ENCODE data around the gene EIF1AD. TPM values are rescaled to one million over a fixed set of nuclear protein-coding genes. Genes with fewer than 3 reads are reported as not detected.

EIF1AD gene
- total RNA-seq, 4 donors from 2014 or later: 15.1 to 66.0 (median 23.7) TPM

GRCh38 chr11:65976216-65977176, 25.5 kb downstream of the EIF1AD start:
- no peak overlapping the region for H3K27ac ChIP-seq
- no peaks in the 10 kb centered on the region for H3K4me1 ChIP-seq
- no peaks in the 10 kb centered on the region for H3K27me3 ChIP-seq
- H3K36me3 ChIP-seq: peaks cover 0 to 55% (median 0%) of the 10 kb centered on the region in 3 donors
- TF ChIP-seq CTCF (IDR thresholded peaks at IDR 0.05) (no peak), POLR2A (IDR thresholded peaks at IDR 0.05) (no peak)
- no peaks in the 10 kb centered on the region for H3K9me3 ChIP-seq
- no peak overlapping the region for H3K4me3 ChIP-seq
- no peak for DNase-seq

- Histone ChIP-seq H3K27me3 (no peaks in the 10 kb centered on the region), H3K9me3 (no peaks in the 10 kb centered on the region), H3K27ac (no peak overlapping the region), H3K4me1 (no peaks in the 10 kb centered on the region), H3K36me3 (peaks cover 0 to 55% (median 0%) of the 10 kb centered on the region in 3 donors), H3K4me3 (no peak overlapping the region)
- TF ChIP-seq POLR2A (IDR thresholded peaks at IDR 0.05): no peak
- TF ChIP-seq CTCF (IDR thresholded peaks at IDR 0.05): no peak
- DNase-seq: no peak
Observed at GRCh38 chr11:65975771-65976170, 26.2 kb downstream of the EIF1AD start.

- Histone ChIP-seq H3K4me1 (no peaks in the 10 kb centered on the region), H3K4me3 (no peak overlapping the region), H3K9me3 (no peaks in the 10 kb centered on the region), H3K36me3 (peaks cover 0 to 67% (median 0%) of the 10 kb centered on the region in 3 donors), H3K27me3 (no peaks in the 10 kb centered on the region), H3K27ac (no peak overlapping the region)
- DNase-seq: no peak
- TF ChIP-seq CTCF (IDR thresholded peaks at IDR 0.05): no peak
- no peak for TF ChIP-seq POLR2A (IDR thresholded peaks at IDR 0.05)
Observed at GRCh38 chr11:65973439-65974110, 28.4 kb downstream of the EIF1AD start.

GRCh38 chr11:65972116-65972515, 29.8 kb downstream of the EIF1AD start:
- no peak overlapping the region for H3K27ac ChIP-seq
- no peaks in the 10 kb centered on the region for H3K27me3 ChIP-seq
- TF ChIP-seq CTCF (IDR thresholded peaks at IDR 0.05) (no peak), POLR2A (IDR thresholded peaks at IDR 0.05) (no peak)
- peaks cover 0 to 67% (median 0%) of the 10 kb centered on the region in 3 donors for H3K36me3 ChIP-seq
- DNase-seq: no peak
- no peaks in the 10 kb centered on the region for H3K9me3 ChIP-seq
- H3K4me1 ChIP-seq: no peaks in the 10 kb centered on the region
- H3K4me3 ChIP-seq: no peak overlapping the region

- no peak for TF ChIP-seq POLR2A (IDR thresholded peaks at IDR 0.05)
- TF ChIP-seq CTCF (IDR thresholded peaks at IDR 0.05): no peak
- Histone ChIP-seq H3K4me1 (peaks cover 0 to 1% (median 0%) of the 10 kb centered on the region in 4 donors), H3K27me3 (no peaks in the 10 kb centered on the region), H3K9me3 (no peaks in the 10 kb centered on the region), H3K27ac (no peak overlapping the region), H3K4me3 (no peak overlapping the region), H3K36me3 (peaks cover 0 to 86% (median 0%) of the 10 kb centered on the region in 3 donors)
- no peak for DNase-seq
Observed at GRCh38 chr11:65968600-65969482, 33.1 kb downstream of the EIF1AD start.

All from Peyer's patch (tissue), 4 donors.